ENCODE results near the gene DIS3L2.

GRCh38 chr2:232338759-232339106 is 377.2 kb downstream of the DIS3L2 start:
- TF ChIP-seq POLR2A (IDR thresholded peaks at IDR 0.05; ENCODE audit: low read length) (no peak), GATA1 (IDR thresholded peaks at IDR 0.05; ENCODE audit: low read depth, low read length) (no peak)

All from erythroblast (primary cell).